Measurements from ENCODE around the gene GDI2. TPM values are rescaled to one million over a fixed set of nuclear protein-coding genes. Genes with fewer than 3 reads are reported as not detected.

Gene GDI2
- total RNA-seq, 1 experiment from 2014 or later = 615 TPM

Other genes with a start within 250 kb of the GDI2 start
- 16.4 and 17.9 TPM in 2 replicates for gene ASB13, start 146.8 kb downstream of the GDI2 start, total RNA-seq (2014; rRNA removed; shearing (Covaris generic))
- 31.4 and 39.7 TPM in 2 replicates for gene TASOR2, start 128.6 kb downstream of the GDI2 start, total RNA-seq (2014; rRNA removed; shearing (Covaris generic))
- 11.4 and 17.4 TPM in 2 replicates for gene ANKRD16, start 76.5 kb upstream of the GDI2 start, total RNA-seq (2014; rRNA removed; shearing (Covaris generic))
- 50.2 and 58.7 TPM in 2 replicates for gene FBH1, start 76.8 kb upstream of the GDI2 start, total RNA-seq (2014; rRNA removed; shearing (Covaris generic))
- 0.98 TPM in 1 of 2 replicates, not detected in the other for gene IL15RA, start 164.1 kb upstream of the GDI2 start, total RNA-seq (2014; rRNA removed; shearing (Covaris generic))
- gene IL2RA, start 248.9 kb upstream of the GDI2 start, total RNA-seq (2014; rRNA removed; shearing (Covaris generic)) = not detected in 2 replicates